Sciatic nerve (tissue), 2 donors: Measurements from ENCODE around the gene FAM83B. TPM values are rescaled to one million over a fixed set of nuclear protein-coding genes. Genes with fewer than 3 reads are reported as not detected.

ENCODE experiments used
- ATAC-seq: fragments of 200-7000 bp; cut with Tn5 transposase; one replicate; pipeline ENCODE4 v1.9.1; 2020; ENCODE audit warnings: mild to moderate bottlenecking, moderate library complexity
- DNase-seq: peaks from one replicate; pipeline ENCODE4 v3.0.0-alpha.2; 2020; ENCODE audit warnings: low spot score
- intact Hi-C: fragments of 100-400 bp; cut with DNase I; formaldehyde crosslinking; loops from one replicate; pipeline ENCODE4 v1.14.2; 2022
- total RNA-seq: library from RNA; stranded (reverse); fragmentation: NEBNext Ultra II Directional; extraction: Animal tissue kit (Norgen Biotek cat#: 25700); gene quantifications from one replicate; pipeline ENCODE4 v1.2.1, GENCODE V29; 2021
- donor health status: DM: no; HTN: no; CAD: no.
- donor health status: DM: no; HTN: no; CAD: no.

The FAM83B gene
- total RNA-seq, 1 donor from 2014 or later = not detected

GRCh38 chr6:54886932-54887584 is 40.5 kb downstream of the FAM83B start:
- no peak for DNase-seq
- intact Hi-C loops = no loop called here
- ATAC-seq = no peak

DNA sequence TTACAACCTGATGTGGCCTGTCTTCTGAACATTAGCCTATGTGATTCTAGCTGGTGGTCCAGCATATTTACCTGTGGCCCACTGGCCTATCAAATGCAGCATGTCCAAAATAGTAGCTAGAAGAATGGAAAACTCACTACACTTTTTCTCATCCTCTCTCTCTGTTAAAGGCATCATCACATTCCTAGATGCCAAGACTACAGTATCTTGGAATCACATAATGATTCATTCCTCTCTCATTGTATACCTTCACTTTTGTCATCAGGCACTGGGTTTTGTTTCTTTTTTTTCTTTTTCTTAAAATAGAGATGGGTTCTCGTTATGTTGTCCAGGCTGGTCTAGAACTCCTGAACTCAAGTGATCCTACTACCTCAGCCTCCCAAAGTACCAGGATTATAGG is 45.0 kb downstream of the FAM83B start:
- DNase-seq = no peak
- intact Hi-C loops = no loop called here
- ATAC-seq = no peak

DNA sequence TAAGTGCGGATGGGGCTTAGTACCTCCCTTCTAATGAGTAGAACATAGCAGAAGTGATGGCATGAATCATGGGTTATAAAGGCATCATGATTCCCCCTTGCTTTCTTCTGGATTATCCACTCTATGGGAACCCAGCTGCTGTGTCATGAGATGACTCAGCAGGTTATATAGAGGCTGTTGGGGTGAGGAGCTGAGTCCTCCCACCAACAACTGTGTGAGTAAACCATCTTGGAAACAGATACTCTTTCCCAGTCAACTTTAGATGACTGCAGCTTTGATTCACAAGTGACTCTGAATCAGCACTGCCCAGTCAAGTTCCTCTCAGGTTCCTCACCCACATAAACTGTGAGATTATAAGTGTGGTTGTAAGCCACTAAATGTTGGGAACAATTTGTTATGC is 46.3 kb downstream of the FAM83B start:
- DNase-seq (no peak), ATAC-seq (no peak)
- intact Hi-C loops = no loop called here

GRCh38 chr6:54893818-54894217 is 47.2 kb downstream of the FAM83B start:
- DNase-seq (no peak), ATAC-seq (no peak)
- intact Hi-C loops = no loop called here

- ATAC-seq (no peak), DNase-seq (no peak)
- intact Hi-C loops = no loop called here
Measured at GRCh38 chr6:54896302-54896701, 49.7 kb downstream of the FAM83B start.

- no peak for DNase-seq
- intact Hi-C loops = no loop called here
Measured at GRCh38 chr6:54897462-54898189, 51.1 kb downstream of the FAM83B start.

DNA sequence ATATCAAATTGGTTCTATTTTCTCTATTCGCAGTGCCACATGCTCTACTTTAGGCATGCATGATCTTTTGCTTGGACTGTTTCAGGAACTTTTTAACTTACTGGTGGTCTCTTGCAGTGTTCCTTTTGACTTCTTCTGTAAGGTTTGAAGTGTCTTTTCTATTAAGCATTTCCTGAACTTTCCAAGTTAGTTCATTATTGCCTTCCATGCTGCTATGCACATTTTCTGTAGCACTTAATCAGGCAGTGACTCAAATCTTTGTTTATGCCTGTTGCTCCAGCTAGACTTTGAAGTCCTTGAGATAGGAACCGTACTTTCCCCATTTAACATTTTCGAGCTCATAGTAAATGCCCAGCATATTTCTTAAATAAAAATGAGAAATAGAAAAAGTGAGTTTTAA is 52.2 kb downstream of the FAM83B start:
- intact Hi-C loops = no loop called here
- DNase-seq (no peak), ATAC-seq (no peak)

More at GRCh38 chr6:54897462-54898189, 51.1 kb downstream of the FAM83B start:
- no peak for ATAC-seq

GRCh38 chr6:54899442-54899841 is 52.9 kb downstream of the FAM83B start:
- intact Hi-C loops = no loop called here
- DNase-seq = no peak

GRCh38 chr6:54899986-54900385 is 53.4 kb downstream of the FAM83B start:
- DNase-seq = no peak
- ATAC-seq = no peak
- intact Hi-C loops = no loop called here

More at GRCh38 chr6:54899442-54899841, 52.9 kb downstream of the FAM83B start:
- no peak for ATAC-seq

GRCh38 chr6:54900666-54901065 is 54.1 kb downstream of the FAM83B start:
- intact Hi-C loops = no loop called here
- no peak for DNase-seq

DNA sequence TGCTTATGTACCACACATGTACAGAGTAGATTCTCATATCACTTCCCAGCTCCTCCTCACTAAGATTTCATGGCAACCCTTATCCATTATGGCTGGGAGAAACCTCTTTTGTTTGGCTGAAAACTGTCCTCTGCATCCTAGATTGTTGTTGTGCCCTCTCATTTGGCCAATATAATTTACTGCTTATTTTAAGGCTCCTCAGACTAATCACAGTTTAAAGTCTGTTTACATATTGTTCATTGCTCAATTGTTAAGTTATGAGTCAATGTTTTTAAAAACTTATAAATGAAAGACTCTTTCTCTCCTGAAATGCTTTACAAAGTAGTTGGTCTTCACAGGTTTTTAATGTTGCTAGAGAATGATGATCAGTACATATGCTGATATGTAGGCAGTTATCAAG is 57.3 kb downstream of the FAM83B start:
- intact Hi-C loops = no loop called here
- ATAC-seq = no peak
- DNase-seq = no peak

More at GRCh38 chr6:54900666-54901065, 54.1 kb downstream of the FAM83B start:
- no peak for ATAC-seq

GRCh38 chr6:54907355-54907754 is 60.8 kb downstream of the FAM83B start:
- ATAC-seq (no peak), DNase-seq (no peak)
- intact Hi-C loops = no loop called here

DNA sequence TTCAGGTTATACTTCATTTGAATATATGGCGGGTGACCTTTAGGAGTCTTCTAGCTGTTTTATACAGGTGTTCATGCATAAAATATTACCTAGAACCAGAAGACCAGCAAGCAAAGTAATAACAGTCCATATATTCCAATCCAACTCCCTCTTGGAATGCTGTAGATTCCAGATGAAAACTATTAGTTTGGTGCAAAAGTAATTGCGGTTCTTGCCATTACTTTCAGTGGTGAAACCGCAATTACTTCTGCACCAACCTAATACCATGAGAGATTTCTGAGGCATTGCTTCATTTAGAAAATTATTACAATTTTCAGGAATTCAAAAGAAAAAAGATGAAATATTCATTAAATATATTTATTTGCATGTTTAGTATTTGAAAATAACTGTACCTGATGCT is 62.6 kb downstream of the FAM83B start:
- intact Hi-C loops = no loop called here
- no peak for ATAC-seq
- no peak for DNase-seq

- intact Hi-C loops = no loop called here
- no peak for DNase-seq
- no peak for ATAC-seq
Measured at GRCh38 chr6:54910431-54910884, 63.9 kb downstream of the FAM83B start.

GRCh38 chr6:54910921-54911320 is 64.3 kb downstream of the FAM83B start:
- no peak for DNase-seq
- ATAC-seq = no peak
- intact Hi-C loops = no loop called here

DNA sequence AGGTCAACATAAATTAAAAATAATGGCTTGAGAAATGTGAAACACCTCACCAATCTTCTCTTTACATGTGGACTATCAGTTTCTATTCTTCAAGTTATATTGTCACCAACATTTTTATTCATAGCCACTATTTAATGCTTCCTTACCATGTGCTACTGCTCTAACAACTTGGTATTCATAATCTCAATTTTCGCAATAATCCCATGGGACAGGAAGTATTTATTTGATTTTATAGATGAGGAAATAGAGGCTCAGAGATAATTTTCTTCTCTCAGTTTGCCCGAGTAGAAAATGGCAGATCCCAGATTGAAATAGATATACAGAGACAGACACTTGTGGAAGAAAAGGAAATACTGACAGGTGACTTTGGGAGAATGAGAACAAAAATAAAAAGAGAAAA is 66.6 kb downstream of the FAM83B start:
- intact Hi-C loops = no loop called here
- no peak for DNase-seq
- no peak for ATAC-seq

DNA sequence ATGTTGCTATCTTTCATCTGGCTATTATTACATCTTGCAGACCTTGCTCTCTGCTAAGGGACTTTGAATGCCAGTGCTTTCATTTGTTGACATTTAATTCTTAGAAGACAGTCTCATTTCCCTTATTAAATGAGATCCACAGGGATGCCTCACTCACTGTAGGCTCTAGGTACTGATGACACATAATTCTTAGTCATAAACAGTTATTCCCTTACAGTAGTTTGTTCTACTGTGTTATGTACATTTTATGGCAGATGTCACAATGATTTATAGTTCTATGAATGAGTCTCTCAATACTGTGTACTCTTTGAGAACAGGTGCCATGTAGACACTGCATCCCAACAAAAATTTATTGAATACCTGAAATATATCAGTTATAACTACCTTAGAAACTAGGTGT is 70.3 kb downstream of the FAM83B start:
- DNase-seq (no peak), ATAC-seq (no peak)

GRCh38 chr6:54920628-54921027 is 74.1 kb downstream of the FAM83B start:
- intact Hi-C loops = no loop called here
- ATAC-seq = no peak
- no peak for DNase-seq

More for the DNA sequence above, 70.3 kb downstream of the FAM83B start:
- intact Hi-C loops = no loop called here

GRCh38 chr6:54921891-54922290 is 75.3 kb downstream of the FAM83B start:
- no peak for ATAC-seq
- no peak for DNase-seq
- intact Hi-C loops = no loop called here

- ATAC-seq = no peak
- DNase-seq = no peak
- intact Hi-C loops = no loop called here
Measured at GRCh38 chr6:54929245-54929909, 82.8 kb downstream of the FAM83B start.
